GM12878 (cell line): ENCODE results near the gene LY9. TPM values are rescaled to one million over a fixed set of nuclear protein-coding genes. Genes with fewer than 3 reads are reported as not detected.

Experiments
- BACH1 ChIP-seq: fragments of 450-650 bp; IDR thresholded peaks from 2 replicates; pipeline ENCODE4 v1.6.1; 2017; ENCODE audit warnings: mild to moderate bottlenecking, borderline replicate concordance
- BCL3 ChIP-seq: IDR thresholded peaks from 2 replicates; pipeline ENCODE4 v1.6.1; 2011; ENCODE audit warnings: borderline replicate concordance, low read depth, mild to moderate bottlenecking, moderate library complexity, low read length; ENCODE audit not compliant: insufficient read depth, poor library complexity, severe bottlenecking
- CHD2 ChIP-seq: IDR thresholded peaks from 2 replicates; pipeline ENCODE4 v1.6.1; 2011; ENCODE audit warnings: low read depth, low read length, improper control_type of control experiment, borderline replicate concordance
- EGR1 ChIP-seq, 2 experiments: IDR thresholded peaks; 1 replicate in 1 of 2; 2 replicates in 1 of 2; pipeline ENCODE4 v1.6.1; 2011 to 2012; ENCODE audit warnings: low read depth in 2 of 2, low read length in 2 of 2, borderline replicate concordance in 1 of 2, mild to moderate bottlenecking in 1 of 2, moderate library complexity in 1 of 2
- ESRRA ChIP-seq: IDR thresholded peaks from 2 replicates; pipeline ENCODE4 v1.6.1; 2012; ENCODE audit warnings: mild to moderate bottlenecking, low read length, improper control_type of control experiment
- ETV6 ChIP-seq, 2 experiments: fragments of 450-650 bp in 1 of 2; IDR thresholded peaks in 1 of 2; conservative IDR thresholded peaks in 1 of 2; 2 replicates each; pipeline ENCODE4 v1.6.1; 2014; ENCODE audit warnings: antibody characterized with exemption in 1 of 2, borderline replicate concordance in 1 of 2, low read depth in 1 of 2, mild to moderate bottlenecking in 1 of 2, moderate library complexity in 1 of 2
- HCFC1 ChIP-seq: fragments of 150-350 bp; IDR thresholded peaks from 2 replicates; pipeline ENCODE4 v1.6.1; 2014; ENCODE audit warnings: low read length
- IKZF2 ChIP-seq, 2 experiments: fragments of 450-650 bp; IDR thresholded peaks; 2 replicates each; pipeline ENCODE4 v1.6.1; 2017; ENCODE audit warnings: mild to moderate bottlenecking in 2 of 2, moderate library complexity in 2 of 2
- KLF5 ChIP-seq: fragments of 450-650 bp; IDR thresholded peaks from 2 replicates; pipeline ENCODE4 v1.6.1; 2014; ENCODE audit warnings: mild to moderate bottlenecking; ENCODE audit not compliant: partially characterized antibody
- LARP7 ChIP-seq: fragments of 450-650 bp; IDR thresholded peaks from 2 replicates; pipeline ENCODE4 v1.6.1; 2017; ENCODE audit warnings: mild to moderate bottlenecking
- MTA2 ChIP-seq: fragments of 450-650 bp; IDR thresholded peaks from 2 replicates; pipeline ENCODE4 v1.6.1; 2016; ENCODE audit warnings: low read depth, mild to moderate bottlenecking, moderate library complexity
- NKRF ChIP-seq: fragments of 450-650 bp; conservative IDR thresholded peaks from 2 replicates; pipeline ENCODE4 v1.6.1; 2017; ENCODE audit warnings: mild to moderate bottlenecking, moderate library complexity
- NR2C1 ChIP-seq: fragments of 450-650 bp; IDR thresholded peaks from 2 replicates; pipeline ENCODE4 v1.6.1; 2017; ENCODE audit warnings: antibody characterized with exemption, mild to moderate bottlenecking, moderate library complexity
- PAX5 ChIP-seq: IDR thresholded peaks from 2 replicates; pipeline ENCODE4 v1.6.1; 2011; ENCODE audit warnings: low read depth, low read length, borderline replicate concordance
- PML ChIP-seq: IDR thresholded peaks from 2 replicates; pipeline ENCODE4 v1.6.1; 2012; ENCODE audit warnings: low read length, inconsistent platforms
- POU2F2 ChIP-seq: IDR thresholded peaks from 3 replicates; pipeline ENCODE4 v1.6.1; 2011; ENCODE audit warnings: low read depth, mild to moderate bottlenecking, low read length, borderline replicate concordance
- SMARCA5 ChIP-seq: fragments of 450-650 bp; IDR thresholded peaks from 2 replicates; pipeline ENCODE4 v1.6.1; 2017; ENCODE audit warnings: mild to moderate bottlenecking
- SP1 ChIP-seq: IDR thresholded peaks from one replicate; pipeline ENCODE4 v1.6.1; 2011; ENCODE audit warnings: low read depth, low read length
- SRF ChIP-seq, 2 experiments: IDR thresholded peaks; 2 replicates each; pipeline ENCODE4 v1.6.1; 2011; ENCODE audit warnings: low read depth in 2 of 2, low read length in 2 of 2, mild to moderate bottlenecking in 1 of 2, moderate library complexity in 1 of 2
- TARDBP ChIP-seq: IDR thresholded peaks from 2 replicates; pipeline ENCODE4 v1.6.1; 2016; ENCODE audit warnings: borderline replicate concordance
- TCF3 ChIP-seq: IDR thresholded peaks from 2 replicates; pipeline ENCODE4 v1.6.1; 2012; ENCODE audit warnings: low read depth, mild to moderate bottlenecking, low read length, borderline replicate concordance; ENCODE audit not compliant: insufficient read depth
- USF1 ChIP-seq: IDR thresholded peaks from 2 replicates; pipeline ENCODE4 v1.6.1; 2011; ENCODE audit warnings: borderline replicate concordance, low read depth, mild to moderate bottlenecking, moderate library complexity, mixed read lengths, low read length; ENCODE audit not compliant: insufficient read depth; ENCODE audit errors: extremely low read length
- USF2 ChIP-seq: IDR thresholded peaks from 2 replicates; pipeline ENCODE4 v1.6.1; 2011; ENCODE audit warnings: low read depth, low read length, improper control_type of control experiment, borderline replicate concordance
- ZNF274 ChIP-seq: IDR thresholded peaks from one replicate; pipeline ENCODE4 v1.8.0; 2011; ENCODE audit not compliant: insufficient read length, insufficient read depth
- ZNF384 ChIP-seq: IDR thresholded peaks from 2 replicates; pipeline ENCODE4 v1.6.1; 2012; ENCODE audit warnings: low read depth, mild to moderate bottlenecking, low read length, improper control_type of control experiment, borderline replicate concordance
- ZNF622 ChIP-seq: fragments of 450-650 bp; IDR thresholded peaks from 2 replicates; pipeline ENCODE4 v1.6.1; 2017; ENCODE audit warnings: mild to moderate bottlenecking, inconsistent platforms
- ZSCAN29 ChIP-seq: fragments of 450-650 bp; IDR thresholded peaks from 2 replicates; pipeline ENCODE4 v1.6.1; 2017; ENCODE audit warnings: mild to moderate bottlenecking, moderate library complexity
- polyA plus RNA-seq, 11 experiments: library from polyadenylated mRNA; depleted of rRNA in 4 of 11; unstranded in 6 of 11; stranded (reverse) in 5 of 11; fragments of >200 nt; fragmentation: Nextera tagmentation in 4 of 11; fragmentation: Illumina TruSeq in 1 of 11; extraction: Ambion mirVana in 4 of 11; extraction: Trizol in 1 of 11; gene quantifications; 1 replicate in 1 of 11; 2 replicates in 10 of 11; pipeline versions ENCODE4 v1.2.1 to v1.2.3, GENCODE V29; 2011 to 2016; ENCODE audit warnings: inconsistent platforms in 2 of 11, missing spikeins in 2 of 11, low read depth in 1 of 11
- total RNA-seq, 4 experiments: library from RNA; depleted of rRNA in 3 of 4; stranded (reverse); fragments of >200 nt in 3 of 4; fragmentation: Illumina TruSeq in 1 of 4; extraction: Trizol in 1 of 4; gene quantifications; 2 replicates each; pipeline versions ENCODE4 v1.2.1 to v1.2.3, GENCODE V29; 2013 to 2021

Gene LY9
- total and polyA plus RNA-seq, 10 of the 15 experiments (the other 5 are each of a cell fraction or from before 2014, with no cell fraction given): 2.7 to 12.5 (median 9.0) TPM

- TF ChIP-seq USF2 (no peak), BCL3 (no peak), NR2C1 (no peak), USF1 (no peak), TARDBP (no peak), EGR1 (IDR thresholded peaks at IDR 0.05; ENCODE audit: borderline replicate concordance in 1 of 2, low read depth in 2 of 2, low read length in 2 of 2) (no peak), ZNF274 (no peak), ZNF384 (no peak), NKRF (no peak), ZNF622 (no peak), MTA2 (no peak), HCFC1 (no peak), KLF5 (no peak), ZSCAN29 (no peak), ETV6 (conservative IDR thresholded peaks at IDR 0.05 in 1 of 2, IDR thresholded peaks at IDR 0.05 in 1 of 2; ENCODE audit: borderline replicate concordance in 1 of 2, low read depth in 1 of 2) (no peak), CHD2 (no peak), LARP7 (no peak), TCF3 (no peak), BACH1 (no peak), SP1 (no peak), POU2F2 (0 out of 3 replicates have a peak, but pooled peaks have one; percentile 12), PAX5 (no peak), SMARCA5 (no peak), IKZF2 (IDR thresholded peaks at IDR 0.05) (no peak), ESRRA (no peak), SRF (IDR thresholded peaks at IDR 0.05; ENCODE audit: low read depth in 2 of 2, low read length in 2 of 2) (no peak), PML (no peak)
Measured at GRCh38 chr1:160830321-160831153, 34.6 kb downstream of the LY9 start (continued).
